Skeletal muscle cell (primary cell): Measurements from ENCODE around the gene LSR.

Experiments
- DNase-seq: peaks from one replicate; pipeline ENCODE4 v3.0.0-alpha.2; 2010; ENCODE audit warnings: low read depth
- H3K4me3 ChIP-seq: 2 replicates; pipeline ENCODE4 v1.5.1; 2011; ENCODE audit warnings: low read depth, mild to moderate bottlenecking, control low read depth, low read length, moderate library complexity

LSR gene

GRCh38 chr19:35311901-35312665 is 63.3 kb downstream of the LSR start:
- no peak overlapping the region for H3K4me3 ChIP-seq
- no peak for DNase-seq

DNA sequence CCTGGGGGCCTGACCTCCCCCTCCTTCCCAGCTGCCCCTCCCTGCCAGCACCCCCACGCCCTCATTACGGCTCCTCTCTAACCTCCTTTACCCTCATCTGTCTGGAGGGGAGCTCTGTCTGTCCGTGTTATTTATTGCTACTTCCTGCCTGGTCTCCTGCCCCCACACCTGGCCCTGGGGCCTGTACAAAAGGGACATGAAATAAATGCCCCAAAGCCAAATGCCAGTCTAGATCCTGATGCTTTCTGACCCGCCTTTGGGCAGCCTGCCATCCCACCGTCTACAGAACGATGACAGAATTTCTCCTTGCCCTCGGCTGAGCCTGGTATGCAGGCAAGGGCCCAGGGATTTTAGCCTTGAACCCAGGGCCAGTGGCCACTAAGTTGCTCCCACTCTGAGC is 64.8 kb downstream of the LSR start:
- no peak for DNase-seq
- H3K4me3 ChIP-seq, result no peak overlapping the region

DNA sequence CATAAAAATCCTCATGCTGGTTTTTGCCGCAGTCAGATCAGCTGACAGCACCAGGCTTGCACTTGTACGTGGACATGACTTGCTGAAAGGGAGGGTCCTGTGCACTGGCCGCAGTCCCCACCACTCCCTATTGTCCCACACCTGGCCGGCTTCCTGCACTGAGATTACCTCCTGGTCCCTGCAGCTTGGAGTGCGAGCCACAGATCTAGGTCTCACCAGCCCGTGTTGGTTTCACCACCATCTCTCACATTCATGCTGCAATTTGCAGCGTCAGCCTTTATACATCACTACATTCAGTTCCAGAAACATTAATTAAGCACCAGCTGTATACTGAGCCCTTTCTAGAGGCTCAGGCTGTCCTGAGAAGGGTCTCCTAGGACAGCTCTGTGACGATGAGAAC is 65.2 kb downstream of the LSR start:
- DNase-seq, result no peak
- H3K4me3 ChIP-seq, result no peak overlapping the region

GRCh38 chr19:35314858-35315470 is 66.2 kb downstream of the LSR start:
- no peak overlapping the region for H3K4me3 ChIP-seq
- no peak for DNase-seq

DNA sequence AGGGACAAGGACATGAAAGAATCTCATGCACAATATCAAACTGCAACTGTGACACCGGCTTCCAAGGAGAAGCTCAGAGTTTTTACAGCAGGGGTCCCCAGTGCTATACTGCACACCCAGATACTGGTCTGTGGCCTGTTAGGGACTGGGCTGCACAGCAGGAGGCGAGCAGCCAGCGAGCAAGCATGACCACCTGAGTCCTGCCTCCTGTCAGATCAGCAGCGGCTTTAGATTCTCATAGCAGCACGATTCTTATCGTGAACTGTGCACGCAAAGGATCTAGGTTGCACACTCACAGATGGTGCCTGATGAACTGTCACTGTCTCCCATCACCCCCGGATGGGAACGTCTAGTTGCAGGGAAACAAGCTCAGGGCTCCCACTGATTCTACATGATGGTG is 67.1 kb downstream of the LSR start:
- H3K4me3 ChIP-seq, result no peak overlapping the region
- no peak for DNase-seq

DNA sequence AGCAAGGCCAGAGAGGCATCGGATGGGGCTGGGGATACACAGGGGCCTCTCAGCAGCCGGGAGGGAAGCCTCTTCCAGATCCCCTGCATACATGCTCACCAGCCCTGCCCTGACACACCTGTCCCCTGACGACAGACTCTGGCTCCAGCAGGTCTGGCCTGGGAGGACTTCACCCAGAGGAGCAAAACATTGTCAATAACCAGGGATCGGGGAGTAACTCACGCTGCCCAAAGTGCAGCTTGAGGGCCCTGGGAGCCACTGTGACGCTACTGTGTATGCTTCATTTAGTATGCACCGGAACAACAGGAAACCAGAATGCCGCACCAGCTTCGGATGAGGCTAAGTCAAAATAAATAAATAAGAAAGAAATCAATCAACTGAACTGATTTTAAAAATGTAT is 67.8 kb downstream of the LSR start:
- no peak for DNase-seq
- H3K4me3 ChIP-seq, result no peak overlapping the region
